ENCODE measurements around the gene NALCN.

DNA sequence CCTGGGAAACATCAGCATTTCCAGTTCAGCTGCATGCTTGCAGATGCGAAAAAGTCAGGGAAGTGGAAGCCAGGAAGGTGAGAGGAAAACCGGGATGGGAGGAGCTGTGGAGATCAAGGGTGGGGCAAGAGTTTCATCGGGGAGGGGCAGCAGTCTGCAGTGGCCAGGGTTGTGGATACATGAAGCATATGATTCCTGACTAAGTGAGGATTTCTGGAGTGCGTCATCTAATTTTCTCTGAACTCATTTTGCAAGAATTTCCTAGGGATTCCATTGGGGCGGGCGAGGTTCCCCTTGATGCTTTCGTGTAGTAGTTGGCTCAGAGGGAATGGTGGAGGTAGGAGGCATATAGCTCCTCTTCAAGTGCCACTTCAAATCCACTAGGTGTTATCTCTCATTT is 397.6 kb downstream of the NALCN start:
- TF ChIP-seq, protein P1, sequence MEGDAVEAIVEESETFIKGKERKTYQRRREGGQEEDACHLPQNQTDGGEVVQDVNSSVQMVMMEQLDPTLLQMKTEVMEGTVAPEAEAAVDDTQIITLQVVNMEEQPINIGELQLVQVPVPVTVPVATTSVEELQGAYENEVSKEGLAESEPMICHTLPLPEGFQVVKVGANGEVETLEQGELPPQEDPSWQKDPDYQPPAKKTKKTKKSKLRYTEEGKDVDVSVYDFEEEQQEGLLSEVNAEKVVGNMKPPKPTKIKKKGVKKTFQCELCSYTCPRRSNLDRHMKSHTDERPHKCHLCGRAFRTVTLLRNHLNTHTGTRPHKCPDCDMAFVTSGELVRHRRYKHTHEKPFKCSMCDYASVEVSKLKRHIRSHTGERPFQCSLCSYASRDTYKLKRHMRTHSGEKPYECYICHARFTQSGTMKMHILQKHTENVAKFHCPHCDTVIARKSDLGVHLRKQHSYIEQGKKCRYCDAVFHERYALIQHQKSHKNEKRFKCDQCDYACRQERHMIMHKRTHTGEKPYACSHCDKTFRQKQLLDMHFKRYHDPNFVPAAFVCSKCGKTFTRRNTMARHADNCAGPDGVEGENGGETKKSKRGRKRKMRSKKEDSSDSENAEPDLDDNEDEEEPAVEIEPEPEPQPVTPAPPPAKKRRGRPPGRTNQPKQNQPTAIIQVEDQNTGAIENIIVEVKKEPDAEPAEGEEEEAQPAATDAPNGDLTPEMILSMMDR (conservative IDR thresholded peaks at IDR 0.05; ENCODE audit: low read depth, low read length): no peak
- no peak for TF ChIP-seq EZH2 (IDR thresholded peaks at IDR 0.05; ENCODE audit: borderline replicate concordance, low read depth, low read length, poor library complexity, severe bottlenecking)
